ENCODE results near the gene MYH10. TPM values are rescaled to one million over a fixed set of nuclear protein-coding genes. Genes with fewer than 3 reads are reported as not detected.

Gene MYH10
- total RNA-seq, 1 donor from 2014 or later: 122 TPM

- no peak for DNase-seq (ENCODE audit: low read depth, low spot score)
These were observed 154.7 kb downstream of the MYH10 start for GRCh38 chr17:8475781-8476180.

GRCh38 chr17:8475227-8475626, 155.3 kb downstream of the MYH10 start:
- no peak for DNase-seq (ENCODE audit: low read depth, low spot score)

GRCh38 chr17:8474826-8475225, 155.7 kb downstream of the MYH10 start:
- no peak for DNase-seq (ENCODE audit: low read depth, low spot score)

GRCh38 chr17:8473451-8474192, 156.9 kb downstream of the MYH10 start:
- no peak for DNase-seq (ENCODE audit: low read depth, low spot score)

GRCh38 chr17:8472663-8473062, 157.9 kb downstream of the MYH10 start:
- DNase-seq (ENCODE audit: low read depth, low spot score): no peak

- no peak for DNase-seq (ENCODE audit: low read depth, low spot score)
These were observed 160.0 kb downstream of the MYH10 start for GRCh38 chr17:8470447-8471047.

- no peak for DNase-seq (ENCODE audit: low read depth, low spot score)
These were observed 160.6 kb downstream of the MYH10 start for GRCh38 chr17:8469964-8470363.

GRCh38 chr17:8468980-8469379, 161.5 kb downstream of the MYH10 start:
- DNase-seq (ENCODE audit: low read depth, low spot score): no peak

- no peak for DNase-seq (ENCODE audit: low read depth, low spot score)
These were observed 162.4 kb downstream of the MYH10 start for GRCh38 chr17:8468127-8468526.

GRCh38 chr17:8467527-8467926, 163.0 kb downstream of the MYH10 start:
- no peak for DNase-seq (ENCODE audit: low read depth, low spot score)

- DNase-seq (ENCODE audit: low read depth, low spot score): no peak
These were observed 163.7 kb downstream of the MYH10 start for GRCh38 chr17:8466873-8467272.

GRCh38 chr17:8466456-8466855, 164.1 kb downstream of the MYH10 start:
- DNase-seq (ENCODE audit: low read depth, low spot score): no peak

- no peak for DNase-seq (ENCODE audit: low read depth, low spot score)
These were observed 164.8 kb downstream of the MYH10 start for GRCh38 chr17:8465759-8466158.

GRCh38 chr17:8465356-8465755, 165.2 kb downstream of the MYH10 start:
- no peak for DNase-seq (ENCODE audit: low read depth, low spot score)

GRCh38 chr17:8464941-8465340, 165.6 kb downstream of the MYH10 start:
- no peak for DNase-seq (ENCODE audit: low read depth, low spot score)

- DNase-seq (ENCODE audit: low read depth, low spot score): no peak
These were observed 167.4 kb downstream of the MYH10 start for GRCh38 chr17:8463099-8463498.

GRCh38 chr17:8462564-8462963, 168.0 kb downstream of the MYH10 start:
- DNase-seq (ENCODE audit: low read depth, low spot score): no peak

- DNase-seq (ENCODE audit: low read depth, low spot score): no peak
These were observed 170.7 kb downstream of the MYH10 start for GRCh38 chr17:8459831-8460230.

GRCh38 chr17:8459107-8459506, 171.4 kb downstream of the MYH10 start:
- no peak for DNase-seq (ENCODE audit: low read depth, low spot score)

- DNase-seq (ENCODE audit: low read depth, low spot score): no peak
These were observed 172.4 kb downstream of the MYH10 start for GRCh38 chr17:8458128-8458527.

GRCh38 chr17:8455665-8456209, 174.8 kb downstream of the MYH10 start:
- DNase-seq (ENCODE audit: low read depth, low spot score): no peak

- no peak for DNase-seq (ENCODE audit: low read depth, low spot score)
These were observed 177.2 kb downstream of the MYH10 start for GRCh38 chr17:8453326-8453725.

Measured in pulmonary artery endothelial cell (primary cell).